Neural cell (in vitro differentiated cells): Measurements from ENCODE around the gene TTC39A. TPM values are rescaled to one million over a fixed set of nuclear protein-coding genes. Genes with fewer than 3 reads are reported as not detected.

Source experiments
- H2AFZ ChIP-seq: fragments of 200-600, 300-800 bp; sonication (generic), shearing (Covaris generic); 2 replicates; pipeline ENCODE4 v1.6.0; 2014; ENCODE audit warnings: low read depth, mild to moderate bottlenecking, antibody characterized with exemption, low read length, moderate library complexity
- H3F3A ChIP-seq: fragments of 200-600 bp; shearing (Covaris generic); 2 replicates; pipeline ENCODE4 v1.6.1; 2016; ENCODE audit warnings: mild to moderate bottlenecking, moderate library complexity, mixed read lengths, antibody characterized with exemption, low read length; ENCODE audit not compliant: insufficient read depth, poor library complexity, severe bottlenecking
- H3K27ac ChIP-seq: fragments of 200-600, 300-800 bp; sonication (generic), shearing (Covaris generic); 2 replicates; pipeline ENCODE4 v1.5.1; 2014; ENCODE audit warnings: mild to moderate bottlenecking, low read length, moderate library complexity
- H3K27me3 ChIP-seq: fragments of 300-800, 200-600 bp; sonication (generic), shearing (Covaris generic); 2 replicates; pipeline ENCODE4 v1.6.0; 2014; ENCODE audit warnings: mild to moderate bottlenecking, low read depth, low read length, moderate library complexity; ENCODE audit not compliant: insufficient read depth
- H3K36me3 ChIP-seq: fragments of 300-800, 200-600 bp; sonication (generic), shearing (Covaris generic); 2 replicates; pipeline ENCODE4 v1.5.1; 2014; ENCODE audit warnings: mild to moderate bottlenecking, antibody characterized with exemption, low read length, moderate library complexity; ENCODE audit not compliant: insufficient read depth
- H3K4me2 ChIP-seq: fragments of 300-800, 200-600 bp; sonication (generic), shearing (Covaris generic); 2 replicates; pipeline ENCODE4 v1.6.0; 2014; ENCODE audit warnings: mild to moderate bottlenecking, low read length
- H3K4me3 ChIP-seq: fragments of 300-800, 200-600 bp; sonication (generic), shearing (Covaris generic); 2 replicates; pipeline ENCODE4 v1.5.1; 2014; ENCODE audit warnings: mild to moderate bottlenecking, low read length, moderate library complexity
- H3K79me2 ChIP-seq: fragments of 200-600 bp; shearing (Covaris generic); replicated peaks from 2 replicates; pipeline ENCODE4 v1.6.0; 2014; ENCODE audit warnings: mild to moderate bottlenecking, low read length, moderate library complexity; ENCODE audit not compliant: insufficient read depth
- H3K9ac ChIP-seq: fragments of 300-800, 200-600 bp; sonication (generic), shearing (Covaris generic); 2 replicates; pipeline ENCODE4 v1.6.1; 2016; ENCODE audit warnings: mild to moderate bottlenecking, low read length, mixed read lengths
- H3K9me2 ChIP-seq: fragments of 200-600 bp; shearing (Covaris generic); 2 replicates; pipeline ENCODE4 v1.6.1; 2016; ENCODE audit warnings: mild to moderate bottlenecking, low read length, mixed read lengths; ENCODE audit not compliant: insufficient read depth
- H3K9me3 ChIP-seq: fragments of 200-600, 300-800 bp; sonication (generic), shearing (Covaris generic); 2 replicates; pipeline ENCODE4 v1.6.1; 2016; ENCODE audit warnings: mild to moderate bottlenecking, mixed run types, low read length, moderate library complexity, mixed read lengths
- H4K20me1 ChIP-seq: fragments of 200-600 bp; shearing (Covaris generic); 2 replicates; pipeline ENCODE4 v1.6.1; 2016; ENCODE audit warnings: mild to moderate bottlenecking, mixed run types; ENCODE audit not compliant: insufficient read depth
- CTCF ChIP-seq: fragments of 450-650 bp; IDR thresholded peaks from 2 replicates; pipeline ENCODE4 v1.5.1; 2014; ENCODE audit warnings: antibody characterized with exemption, mild to moderate bottlenecking, moderate library complexity; ENCODE audit not compliant: poor library complexity, severe bottlenecking
- EP300 ChIP-seq: fragments of 450-650 bp; conservative IDR thresholded peaks from 2 replicates; pipeline ENCODE4 v1.6.1; 2014; ENCODE audit warnings: antibody characterized with exemption, mild to moderate bottlenecking, moderate library complexity; ENCODE audit not compliant: poor library complexity, severe bottlenecking
- EZH2 ChIP-seq: fragments of 200-600, 300-800 bp; shearing (Covaris generic), sonication (generic); IDR thresholded peaks from 2 replicates; pipeline ENCODE4 v1.6.1; 2014; ENCODE audit warnings: antibody characterized with exemption, low read length, borderline replicate concordance, mild to moderate bottlenecking; ENCODE audit not compliant: insufficient read depth, poor library complexity, severe bottlenecking
- MXI1 ChIP-seq: fragments of 450-650 bp; conservative IDR thresholded peaks from 2 replicates; pipeline ENCODE4 v1.6.1; 2014; ENCODE audit warnings: antibody characterized with exemption, mild to moderate bottlenecking; ENCODE audit not compliant: poor library complexity, severe bottlenecking
- POLR2AphosphoS5 ChIP-seq: IDR thresholded peaks from 2 replicates; pipeline ENCODE4 v1.6.1; 2012
- RAD21 ChIP-seq: fragments of 450-650 bp; conservative IDR thresholded peaks from 2 replicates; pipeline ENCODE4 v1.6.1; 2014; ENCODE audit warnings: antibody characterized with exemption, mild to moderate bottlenecking, moderate library complexity
- REST ChIP-seq: IDR thresholded peaks from 2 replicates; pipeline ENCODE4 v1.6.1; 2012; ENCODE audit warnings: borderline replicate concordance
- SMC3 ChIP-seq: fragments of 450-650 bp; conservative IDR thresholded peaks from 2 replicates; pipeline ENCODE4 v1.6.1; 2014; ENCODE audit warnings: antibody characterized with exemption, mild to moderate bottlenecking, moderate library complexity; ENCODE audit not compliant: poor library complexity
- TAF1 ChIP-seq: IDR thresholded peaks from 2 replicates; pipeline ENCODE4 v1.6.1; 2012; ENCODE audit warnings: low read depth
- polyA plus RNA-seq: library from polyadenylated mRNA; depleted of rRNA; stranded (reverse); fragments of >200 nt; gene quantifications from 2 replicates; pipeline ENCODE4 v1.2.3, GENCODE V29; 2014

The TTC39A gene
- polyA plus RNA-seq, 1 donor from 2014 or later, result 1.1 TPM

GRCh38 chr1:51328279-51328678, 2.1 kb downstream of the TTC39A start:
- no peak overlapping the region for H3K27ac ChIP-seq
- H3K27me3 ChIP-seq, result peaks cover 25% of the 10 kb centered on the region
- no peak overlapping the region for H3K4me3 ChIP-seq
- no peak for TF ChIP-seq TAF1
- TF ChIP-seq MXI1, result no peak
- TF ChIP-seq POLR2AphosphoS5, result no peak
- TF ChIP-seq CTCF, result no peak
- TF ChIP-seq EZH2, result no peak
- no peak for TF ChIP-seq REST
- TF ChIP-seq RAD21, result no peak
- TF ChIP-seq SMC3, result no peak
- no peak for TF ChIP-seq EP300
- H3K9me3 ChIP-seq, result no peaks in the 10 kb centered on the region
- H3K9ac ChIP-seq, result no peak overlapping the region
- no peak overlapping the region for H2AFZ ChIP-seq
- no peaks in the 10 kb centered on the region for H4K20me1 ChIP-seq
- H3K79me2 ChIP-seq, result no peaks in the 10 kb centered on the region
- no peaks in the 10 kb centered on the region for H3K36me3 ChIP-seq
- H3K9me2 ChIP-seq, result no peaks in the 10 kb centered on the region
- no peak overlapping the region for H3K4me2 ChIP-seq
- H3F3A ChIP-seq, result no peaks in the 10 kb centered on the region

- no peak for TF ChIP-seq EZH2
- no peak for TF ChIP-seq REST
- no peak for TF ChIP-seq RAD21
- TF ChIP-seq SMC3, result no peak
- no peak for TF ChIP-seq CTCF
- no peak for TF ChIP-seq MXI1
- TF ChIP-seq EP300, result no peak
- TF ChIP-seq TAF1, result no peak
- no peak for TF ChIP-seq POLR2AphosphoS5
- Histone ChIP-seq H3K4me3 (no peak overlapping the region), H3K9me2 (no peaks in the 10 kb centered on the region), H3K9me3 (no peaks in the 10 kb centered on the region), H3K27me3 (peaks cover 25% of the 10 kb centered on the region), H3K36me3 (no peaks in the 10 kb centered on the region), H3K27ac (no peak overlapping the region), H3K9ac (no peak overlapping the region), H3K4me2 (no peak overlapping the region), H2AFZ (no peak overlapping the region), H4K20me1 (no peaks in the 10 kb centered on the region), H3F3A (no peaks in the 10 kb centered on the region), H3K79me2 (no peaks in the 10 kb centered on the region)
Measured at GRCh38 chr1:51327386-51327785, 3.0 kb downstream of the TTC39A start.
